ENCODE results near the gene CPOX. TPM values are rescaled to one million over a fixed set of nuclear protein-coding genes. Genes with fewer than 3 reads are reported as not detected.
A peak's percentile ranks its signal among the peaks of the same experiment; 100 is the strongest.

CPOX gene
- total RNA-seq, 4 donors from 2014 or later = 16.8 to 68.5 (median 36.0) TPM

GRCh38 chr3:98592345-98592935 lies 971 bp downstream of the CPOX start:
- peak overlapping the region in 2 of 4 donors; percentile 77 to 83 for H3K27ac ChIP-seq
- H3K9me3 ChIP-seq = no peaks in the 10 kb centered on the region
- H3K36me3 ChIP-seq = peaks cover 0 to 11% (median 0%) of the 10 kb centered on the region in 3 donors
- H3K4me3 ChIP-seq = peak overlapping the region; percentile 73 to 88 (median 85)
- TF ChIP-seq POLR2A (IDR thresholded peaks at IDR 0.05) = no peak
- TF ChIP-seq CTCF (IDR thresholded peaks at IDR 0.05) = no peak
- no peaks in the 10 kb centered on the region for H3K27me3 ChIP-seq
- no peak for DNase-seq
- H3K4me1 ChIP-seq = peaks cover 0 to 24% (median 4%) of the 10 kb centered on the region in 4 donors

- Histone ChIP-seq H3K9me3 (no peaks in the 10 kb centered on the region), H3K27me3 (no peaks in the 10 kb centered on the region), H3K36me3 (peaks cover 0 to 24% (median 0%) of the 10 kb centered on the region in 3 donors), H3K27ac (no peak overlapping the region), H3K4me1 (peaks cover 0 to 24% (median 4%) of the 10 kb centered on the region in 4 donors), H3K4me3 (no peak overlapping the region)
- no peak for DNase-seq
- no peak for TF ChIP-seq POLR2A (IDR thresholded peaks at IDR 0.05)
- no peak for TF ChIP-seq CTCF (IDR thresholded peaks at IDR 0.05)
Measured at GRCh38 chr3:98589331-98590036, 3.9 kb downstream of the CPOX start.

- no peak for DNase-seq
- Histone ChIP-seq H3K27ac (no peak overlapping the region), H3K36me3 (peaks cover 0 to 24% (median 0%) of the 10 kb centered on the region in 3 donors), H3K4me1 (peaks cover 0 to 24% (median 4%) of the 10 kb centered on the region in 4 donors), H3K4me3 (no peak overlapping the region), H3K9me3 (no peaks in the 10 kb centered on the region), H3K27me3 (no peaks in the 10 kb centered on the region)
- no peak for TF ChIP-seq CTCF (IDR thresholded peaks at IDR 0.05)
- no peak for TF ChIP-seq POLR2A (IDR thresholded peaks at IDR 0.05)
Measured at GRCh38 chr3:98588065-98588464, 5.3 kb downstream of the CPOX start.

- TF ChIP-seq CTCF (IDR thresholded peaks at IDR 0.05) (no peak), POLR2A (IDR thresholded peaks at IDR 0.05) (no peak)
Measured at GRCh38 chr3:98587654-98588053, 5.8 kb downstream of the CPOX start.

GRCh38 chr3:98584547-98584946 lies 8.9 kb downstream of the CPOX start:
- Histone ChIP-seq H3K4me1 (peaks cover 0 to 7% (median 0%) of the 10 kb centered on the region in 4 donors), H3K36me3 (peaks cover 0 to 36% (median 0%) of the 10 kb centered on the region in 3 donors)
- no peak for DNase-seq

More at GRCh38 chr3:98587654-98588053, 5.8 kb downstream of the CPOX start:
- no peak for DNase-seq
- Histone ChIP-seq H3K4me3 (no peak overlapping the region), H3K27ac (no peak overlapping the region), H3K9me3 (no peaks in the 10 kb centered on the region), H3K4me1 (peaks cover 0 to 24% (median 3%) of the 10 kb centered on the region in 4 donors), H3K36me3 (peaks cover 0 to 24% (median 0%) of the 10 kb centered on the region in 3 donors), H3K27me3 (no peaks in the 10 kb centered on the region)

More at GRCh38 chr3:98584547-98584946, 8.9 kb downstream of the CPOX start:
- no peaks in the 10 kb centered on the region for H3K9me3 ChIP-seq
- TF ChIP-seq CTCF (IDR thresholded peaks at IDR 0.05) = no peak
- no peak overlapping the region for H3K4me3 ChIP-seq
- no peak overlapping the region for H3K27ac ChIP-seq
- no peaks in the 10 kb centered on the region for H3K27me3 ChIP-seq

Measured in Peyer's patch (tissue), 4 donors.